Inflammatory macrophage (primary cell): Measurements from ENCODE around the gene ELAVL4.

ENCODE experiments used
- DNase-seq, 2 donors: peaks; one replicate each; pipeline ENCODE4 v3.0.0-alpha.2; 2020 to 2022

Gene ELAVL4

DNA sequence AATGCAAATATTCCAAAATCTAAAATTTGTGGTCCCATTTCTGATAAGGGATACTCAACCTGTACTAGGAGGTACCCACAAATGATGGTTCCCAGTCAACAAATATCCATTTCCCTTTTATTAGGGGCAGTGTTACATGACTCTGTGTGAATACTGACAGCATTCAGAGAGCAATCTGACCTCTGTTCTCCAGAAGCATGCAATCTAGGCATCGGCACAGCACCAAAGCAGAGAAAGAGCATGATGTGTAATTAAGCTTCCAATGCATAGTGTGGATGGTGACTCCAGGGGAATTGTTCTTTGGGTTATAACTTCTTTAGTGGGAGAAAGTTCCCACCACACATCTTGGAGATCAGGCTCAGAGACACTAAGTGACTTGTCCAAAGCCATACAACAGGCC, 71.6 kb downstream of the ELAVL4 start:
- no peak for DNase-seq

- peak; percentile 4 to 35 for DNase-seq
These were observed 72.4 kb downstream of the ELAVL4 start for GRCh38 chr1:50181027-50181663.

- DNase-seq = no peak
These were observed 74.8 kb downstream of the ELAVL4 start for GRCh38 chr1:50183378-50184133.

- no peak for DNase-seq
These were observed 80.6 kb downstream of the ELAVL4 start for GRCh38 chr1:50189369-50189768.

DNA sequence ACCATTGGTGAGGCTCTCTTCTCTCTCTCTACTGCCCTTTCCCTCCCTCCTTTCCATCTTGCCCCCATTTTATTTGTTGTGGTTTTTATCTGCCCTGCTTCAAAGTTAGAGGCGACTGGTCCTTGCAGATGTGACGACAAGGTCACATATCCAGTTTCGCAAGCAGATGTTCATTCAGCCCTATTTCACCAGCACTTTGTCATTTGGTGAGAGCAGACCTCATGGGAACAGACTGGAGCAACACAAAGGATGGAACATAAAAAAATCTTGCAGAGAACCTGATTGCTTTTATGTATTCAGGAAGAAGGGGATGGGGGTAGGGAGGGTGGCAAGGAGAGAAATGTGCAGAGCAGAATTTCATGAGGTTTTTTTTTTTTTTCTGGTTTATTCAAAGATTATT, 84.3 kb downstream of the ELAVL4 start:
- no peak for DNase-seq

DNA sequence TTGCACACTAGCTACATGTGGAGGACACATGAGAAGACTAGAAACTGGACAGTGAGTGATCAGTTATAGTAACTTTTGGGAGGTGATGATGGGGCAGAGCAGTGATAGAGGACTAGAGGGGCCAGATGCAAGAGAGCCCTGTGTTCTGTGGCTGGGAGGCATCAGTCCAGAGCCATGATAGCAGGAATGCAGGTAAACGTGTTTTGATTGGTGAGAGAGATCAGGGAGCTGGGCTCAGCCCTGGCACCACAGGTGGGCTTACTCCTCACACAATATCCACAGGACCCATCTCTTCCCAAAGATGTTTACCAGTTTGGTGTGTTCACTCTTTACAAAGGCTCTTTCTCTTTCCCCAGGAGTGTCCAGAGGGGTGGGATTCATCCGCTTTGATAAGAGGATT, 86.5 kb downstream of the ELAVL4 start:
- DNase-seq = no peak

- DNase-seq = no peak
These were observed 87.4 kb downstream of the ELAVL4 start for GRCh38 chr1:50196081-50196480.

- DNase-seq = no peak
These were observed 88.5 kb downstream of the ELAVL4 start for GRCh38 chr1:50197216-50197615.

DNA sequence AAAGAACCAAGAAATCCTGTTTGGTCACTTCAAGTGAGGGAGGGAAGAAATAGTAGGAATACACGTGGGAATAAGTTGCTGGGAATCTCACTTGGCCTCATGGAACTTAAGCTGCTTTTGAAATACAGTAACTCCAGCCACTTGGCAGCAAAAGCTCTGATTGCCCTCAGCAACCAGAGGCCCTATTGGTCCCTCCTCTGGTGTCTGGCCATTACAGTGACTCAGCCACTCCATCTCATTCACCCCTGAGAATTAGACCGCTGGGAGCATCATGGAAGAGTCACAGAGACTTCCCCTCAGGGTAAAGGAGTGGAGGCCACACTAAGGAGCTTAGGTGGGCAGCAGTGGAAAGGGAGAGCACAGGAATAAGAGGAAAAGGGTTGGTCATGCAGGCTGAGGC, 99.6 kb downstream of the ELAVL4 start:
- DNase-seq = no peak

GRCh38 chr1:50208756-50209155, 100.0 kb downstream of the ELAVL4 start:
- peak in 1 of 2 donors; percentile 5 for DNase-seq

DNA sequence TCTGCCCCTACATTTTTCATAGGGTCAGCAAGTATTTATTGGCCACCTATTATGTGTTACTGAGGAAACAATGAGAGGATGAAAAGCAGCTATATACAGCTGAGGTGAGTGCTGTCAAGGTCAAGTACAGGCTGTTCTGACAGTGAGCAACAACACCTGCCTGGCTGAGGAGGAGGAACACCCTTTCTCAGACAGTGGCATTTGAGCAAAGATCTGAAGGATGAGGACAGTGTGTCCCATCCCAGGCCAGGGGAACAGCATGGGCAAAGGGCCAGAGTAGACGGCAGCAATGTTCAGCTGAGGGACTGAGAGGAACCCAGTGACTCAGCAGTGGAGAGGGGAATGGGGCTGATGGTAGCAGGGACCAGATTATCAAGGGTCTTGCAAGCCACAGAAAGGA, 101.0 kb downstream of the ELAVL4 start:
- no peak for DNase-seq

- DNase-seq = no peak
These were observed 104.8 kb downstream of the ELAVL4 start for GRCh38 chr1:50213505-50213904.

DNA sequence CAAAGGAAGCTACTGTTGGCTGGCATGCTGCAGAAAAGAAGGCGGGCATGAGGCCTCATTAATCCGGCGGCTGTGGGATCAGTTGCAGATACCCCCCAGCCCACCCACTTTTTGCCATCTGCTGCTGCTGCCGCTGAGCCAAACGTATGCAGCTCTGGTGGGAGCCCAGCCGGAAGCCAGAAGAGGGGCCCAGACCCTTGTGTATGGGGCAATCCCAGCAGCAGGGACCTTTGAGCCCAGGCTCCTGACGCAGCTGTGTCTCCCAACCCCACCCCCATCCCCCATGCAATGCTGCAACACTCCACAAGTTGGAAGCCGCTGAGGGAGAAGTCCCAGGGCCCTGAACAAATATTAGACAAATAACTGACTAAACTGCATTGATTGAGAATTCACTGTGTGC, 106.0 kb downstream of the ELAVL4 start:
- no peak for DNase-seq

GRCh38 chr1:50218344-50219120, 109.8 kb downstream of the ELAVL4 start:
- no peak for DNase-seq

GRCh38 chr1:50228871-50229384, 120.2 kb downstream of the ELAVL4 start:
- DNase-seq = no peak

- DNase-seq = no peak
These were observed 122.5 kb downstream of the ELAVL4 start for GRCh38 chr1:50231209-50231608.

DNA sequence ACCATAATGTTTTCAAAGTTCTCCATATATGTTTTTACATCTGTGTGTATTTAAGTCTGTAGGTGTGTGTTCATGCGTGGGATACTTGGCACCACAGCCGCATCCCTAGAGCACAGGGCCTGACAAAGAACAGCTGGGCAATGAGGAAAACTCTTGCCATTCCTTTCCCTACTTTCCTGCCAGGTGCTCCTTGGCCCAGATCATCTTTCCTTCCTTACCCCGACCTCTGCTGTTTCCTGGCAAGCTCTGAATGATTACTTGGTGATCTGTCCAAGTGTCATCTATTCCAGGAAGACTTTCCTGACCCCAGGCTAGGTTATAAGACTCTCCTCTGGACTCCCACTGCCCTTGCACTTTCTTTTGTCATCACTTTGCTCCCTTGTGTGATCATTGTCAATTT, 123.6 kb downstream of the ELAVL4 start:
- no peak for DNase-seq

GRCh38 chr1:50236656-50237055, 127.9 kb downstream of the ELAVL4 start:
- DNase-seq = no peak

DNA sequence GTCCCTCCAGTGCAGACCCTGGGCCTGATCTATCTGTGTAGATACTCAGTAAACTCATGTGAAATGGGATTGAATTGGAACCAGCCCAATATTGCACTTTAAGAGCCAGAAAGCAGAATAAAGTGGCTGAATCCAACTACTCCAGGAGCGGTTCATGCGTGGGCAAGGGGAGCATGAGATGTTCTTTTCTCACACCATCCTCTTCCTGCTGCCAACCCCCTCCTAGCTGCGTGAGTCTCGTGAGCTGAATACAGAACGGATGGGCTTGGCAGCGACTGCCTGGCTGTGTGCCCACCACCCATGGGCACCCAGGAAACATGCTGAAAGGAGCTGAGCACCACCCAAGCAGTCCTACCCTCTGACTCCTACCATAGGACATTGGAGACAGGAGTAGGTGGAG, 128.3 kb downstream of the ELAVL4 start:
- DNase-seq = no peak

GRCh38 chr1:50243939-50244338, 135.2 kb downstream of the ELAVL4 start:
- DNase-seq = no peak

- no peak for DNase-seq
These were observed 138.1 kb downstream of the ELAVL4 start for GRCh38 chr1:50246869-50247268.

DNA sequence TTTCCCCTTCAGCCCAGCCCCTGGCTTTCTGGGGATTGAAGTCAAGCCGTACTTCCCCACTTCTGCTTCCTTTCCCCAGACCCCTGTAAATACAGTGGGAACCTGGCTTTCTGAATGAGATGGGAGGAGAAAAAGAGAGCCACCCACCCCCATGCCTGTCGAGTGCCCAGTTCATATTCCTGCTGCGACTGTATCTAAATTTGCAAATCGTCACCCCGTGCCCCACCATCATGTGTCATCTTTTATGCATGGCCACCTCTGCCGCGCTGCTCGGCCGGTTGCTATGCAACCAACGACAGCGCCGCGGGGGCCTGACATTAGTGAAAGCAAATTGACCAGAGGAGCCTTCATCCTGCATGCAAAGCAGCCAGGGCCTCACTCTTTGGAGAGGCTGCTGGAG, 143.0 kb downstream of the ELAVL4 start:
- DNase-seq = peak in 1 of 2 donors; percentile 11

GRCh38 chr1:50252196-50252595, 143.5 kb downstream of the ELAVL4 start:
- DNase-seq = no peak
